HepG2 (cell line): ENCODE results near the gene MSX2. TPM values are rescaled to one million over a fixed set of nuclear protein-coding genes. Genes with fewer than 3 reads are reported as not detected.

ENCODE experiments used
- ATAC-seq: fragments of 200-7000 bp; cut with Tn5 transposase; 3 replicates; pipeline ENCODE4 v1.9.1; 2020; ENCODE audit warnings: mild to moderate bottlenecking, moderate library complexity
- BruUV-seq: library from RNA; stranded (reverse); fragments of 400-500 nt; replicated peaks from 2 replicates; lab custom pipeline; 2021; lab: Mats Ljungman, UMichigan
- CTCF ChIA-PET: fragments of 300-600 bp; formaldehyde crosslinking; extraction: SDS; loops from one replicate; lab custom pipeline; 2021; ENCODE audit warnings: low total read pairs, inconsistent platforms, low intra/inter-chr PET ratio; lab: Yijun Ruan, JAX
- POLR2A ChIA-PET: fragments of 350-600 bp; sonication (Branson Sonifier 250); formaldehyde crosslinking; loops from one replicate; lab custom pipeline; 2020; ENCODE audit warnings: antibody characterized with exemption, inconsistent platforms; lab: Yijun Ruan, JAX
- DNase-seq: peaks from one replicate; pipeline ENCODE4 v3.0.0-alpha.2; 2015; ENCODE audit warnings: low spot score
- FAIRE-seq: peaks from 3 replicates; lab custom pipeline; 2011; peaks lifted over from hg19 to GRCh38; lab: Jason Lieb, UNC
- H2AFZ ChIP-seq: one replicate; pipeline ENCODE4 v1.6.1; 2011; ENCODE audit warnings: low read length, inconsistent platforms
- H3K27ac ChIP-seq: fragments of 300-600 bp; 3 replicates; pipeline ENCODE4 v1.8.0; 2011; ENCODE audit warnings: mixed run types, mild to moderate bottlenecking, mixed read lengths, low read length, inconsistent platforms; ENCODE audit not compliant: insufficient read depth; ENCODE audit errors: extremely low read length
- H3K27me3 ChIP-seq, 2 experiments: fragments of 200-600 bp in 1 of 2; 2 replicates in 1 of 2; 3 replicates in 1 of 2; pipeline versions ENCODE4 v1.6.0 to v1.8.0; 2011; ENCODE audit warnings: low read length in 2 of 2, mild to moderate bottlenecking in 2 of 2, moderate library complexity in 2 of 2, inconsistent platforms in 1 of 2; ENCODE audit not compliant: insufficient read depth in 2 of 2, control insufficient read depth in 1 of 2
- H3K36me3 ChIP-seq, 2 experiments: fragments of 200-600 bp in 1 of 2; replicated peaks in 1 of 2; 2 replicates in 1 of 2; 3 replicates in 1 of 2; pipeline versions ENCODE4 v1.5.1 to v1.8.0; 2011; ENCODE audit warnings: low read length in 2 of 2, inconsistent platforms in 1 of 2; ENCODE audit not compliant: insufficient read depth in 2 of 2, control insufficient read depth in 1 of 2
- H3K4me1 ChIP-seq: 2 replicates; pipeline ENCODE4 v1.5.1; 2012; ENCODE audit warnings: low read length, inconsistent platforms; ENCODE audit not compliant: insufficient read depth
- H3K4me2 ChIP-seq: 2 replicates; pipeline ENCODE4 v1.6.0; 2011; ENCODE audit warnings: low read depth, low read length, inconsistent platforms
- H3K4me3 ChIP-seq, 3 experiments: fragments of 200-600 bp in 1 of 3; sonication (generic), shearing (Covaris generic) in 1 of 3; replicated peaks in 1 of 3; 2 replicates each; pipeline ENCODE4 v1.5.1; 2011 to 2016; ENCODE audit warnings: low read length in 3 of 3, inconsistent platforms in 2 of 3, low read depth in 2 of 3, mild to moderate bottlenecking in 2 of 3, control low read depth in 1 of 3, mixed read lengths in 1 of 3; ENCODE audit not compliant: insufficient read depth in 1 of 3
- H3K79me2 ChIP-seq: one replicate; pipeline ENCODE4 v1.6.1; 2011; ENCODE audit warnings: low read length, inconsistent platforms; ENCODE audit not compliant: insufficient read depth
- H3K9ac ChIP-seq: 2 replicates; pipeline ENCODE4 v1.6.0; 2011; ENCODE audit warnings: mild to moderate bottlenecking, low read depth, low read length, inconsistent platforms; ENCODE audit not compliant: insufficient read depth
- H3K9me3 ChIP-seq: 2 replicates; pipeline ENCODE4 v1.5.1; 2012; ENCODE audit warnings: mild to moderate bottlenecking, low read length
- H4K20me1 ChIP-seq: 2 replicates; pipeline ENCODE4 v1.6.0; 2011; ENCODE audit warnings: inconsistent platforms, mild to moderate bottlenecking, low read length, moderate library complexity; ENCODE audit not compliant: insufficient read depth
- KDM4B ChIP-seq: sonication (generic); formaldehyde crosslinking; IDR thresholded peaks from 2 replicates; pipeline ENCODE4 v1.4.0; 2020; ENCODE audit warnings: missing genetic modification reagents
- WGBS: methylation state at CpG from one replicate; pipeline ENCODE4 v1.1.6; 2017; ENCODE audit warnings: low lambda C conversion rate; 5-methylcytosine and 5-hydroxymethylcytosine counted together
- in situ Hi-C: cut with HindIII; loops from 2 replicates; pipeline ENCODE4 v1.10.0; 2017; ENCODE audit warnings: low pct_unique_long_range_greater_than_20kb; ENCODE audit not compliant: extremely low pct_ligation_motif_present
- intact Hi-C: fragments of 100-400 bp; cut with micrococcal nuclease; formaldehyde crosslinking; loops from one replicate; pipeline ENCODE4 v1.10.0; 2022; ENCODE audit not compliant: unreplicated experiment
- polyA plus RNA-seq, 8 experiments: library from polyadenylated mRNA; depleted of rRNA in 3 of 8; stranded (reverse) in 7 of 8; unstranded in 1 of 8; fragments of >200 nt; fragmentation: Illumina TruSeq in 4 of 8; extraction: Trizol in 4 of 8; gene quantifications; 2 replicates each; pipeline versions ENCODE4 v1.2.1 to v1.2.3, GENCODE V29; 2011 to 2016; ENCODE audit warnings: low read depth in 4 of 8, missing spikeins in 1 of 8, mixed read lengths in 1 of 8; ENCODE audit not compliant: insufficient read depth in 1 of 8
- total RNA-seq, 5 experiments: library from RNA; depleted of rRNA; stranded (reverse); fragments of >200 nt; fragmentation: Illumina TruSeq; extraction: Trizol; gene quantifications; 2 replicates each; pipeline ENCODE4 v1.2.3, GENCODE V29; 2016; ENCODE audit warnings: low read depth in 1 of 5
- TF ChIP-seq, protein P1 (sequence below): IDR thresholded peaks from 2 replicates; pipeline ENCODE4 v1.6.1; 2012; ENCODE audit warnings: low read length, improper control_type of control experiment
- TF ChIP-seq, protein P2 (sequence below): sonication (generic); formaldehyde crosslinking; IDR thresholded peaks from 2 replicates; pipeline ENCODE4 v1.9.0; 2021; ENCODE audit warnings: missing genetic modification reagents, borderline replicate concordance
- TF ChIP-seq, protein P3 (sequence below): fragments of 450-650 bp; IDR thresholded peaks from 2 replicates; pipeline ENCODE4 v1.6.1; 2016

The MSX2 gene
- total and polyA plus RNA-seq, 2 of the 13 experiments (the other 11 are each of a cell fraction or from before 2014, with no cell fraction given) = not detected

DNA sequence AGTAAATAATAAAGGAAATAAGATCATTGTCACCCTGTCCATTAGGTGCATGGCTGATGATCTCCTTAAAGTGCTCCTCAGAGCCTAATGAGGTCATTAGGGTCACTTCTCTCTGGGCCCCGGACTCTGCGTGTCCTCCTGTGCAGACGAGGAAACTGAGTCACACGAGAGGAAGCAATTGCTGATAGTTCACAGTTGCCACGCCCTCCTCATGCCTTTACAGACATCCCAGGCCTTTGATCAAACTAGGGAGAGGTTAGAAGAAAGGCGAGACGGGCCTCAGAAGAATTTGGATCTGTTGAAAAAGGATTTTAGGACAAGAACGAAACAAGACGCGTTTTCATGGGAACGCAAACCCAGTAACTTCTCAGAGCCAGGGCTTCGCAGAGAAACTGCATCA, 32.0 kb upstream of the MSX2 start (continued):
- TF ChIP-seq, protein P1, sequence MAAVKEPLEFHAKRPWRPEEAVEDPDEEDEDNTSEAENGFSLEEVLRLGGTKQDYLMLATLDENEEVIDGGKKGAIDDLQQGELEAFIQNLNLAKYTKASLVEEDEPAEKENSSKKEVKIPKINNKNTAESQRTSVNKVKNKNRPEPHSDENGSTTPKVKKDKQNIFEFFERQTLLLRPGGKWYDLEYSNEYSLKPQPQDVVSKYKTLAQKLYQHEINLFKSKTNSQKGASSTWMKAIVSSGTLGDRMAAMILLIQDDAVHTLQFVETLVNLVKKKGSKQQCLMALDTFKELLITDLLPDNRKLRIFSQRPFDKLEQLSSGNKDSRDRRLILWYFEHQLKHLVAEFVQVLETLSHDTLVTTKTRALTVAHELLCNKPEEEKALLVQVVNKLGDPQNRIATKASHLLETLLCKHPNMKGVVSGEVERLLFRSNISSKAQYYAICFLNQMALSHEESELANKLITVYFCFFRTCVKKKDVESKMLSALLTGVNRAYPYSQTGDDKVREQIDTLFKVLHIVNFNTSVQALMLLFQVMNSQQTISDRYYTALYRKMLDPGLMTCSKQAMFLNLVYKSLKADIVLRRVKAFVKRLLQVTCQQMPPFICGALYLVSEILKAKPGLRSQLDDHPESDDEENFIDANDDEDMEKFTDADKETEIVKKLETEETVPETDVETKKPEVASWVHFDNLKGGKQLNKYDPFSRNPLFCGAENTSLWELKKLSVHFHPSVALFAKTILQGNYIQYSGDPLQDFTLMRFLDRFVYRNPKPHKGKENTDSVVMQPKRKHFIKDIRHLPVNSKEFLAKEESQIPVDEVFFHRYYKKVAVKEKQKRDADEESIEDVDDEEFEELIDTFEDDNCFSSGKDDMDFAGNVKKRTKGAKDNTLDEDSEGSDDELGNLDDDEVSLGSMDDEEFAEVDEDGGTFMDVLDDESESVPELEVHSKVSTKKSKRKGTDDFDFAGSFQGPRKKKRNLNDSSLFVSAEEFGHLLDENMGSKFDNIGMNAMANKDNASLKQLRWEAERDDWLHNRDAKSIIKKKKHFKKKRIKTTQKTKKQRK = no peak
- TF ChIP-seq KDM4B = no peak

DNA sequence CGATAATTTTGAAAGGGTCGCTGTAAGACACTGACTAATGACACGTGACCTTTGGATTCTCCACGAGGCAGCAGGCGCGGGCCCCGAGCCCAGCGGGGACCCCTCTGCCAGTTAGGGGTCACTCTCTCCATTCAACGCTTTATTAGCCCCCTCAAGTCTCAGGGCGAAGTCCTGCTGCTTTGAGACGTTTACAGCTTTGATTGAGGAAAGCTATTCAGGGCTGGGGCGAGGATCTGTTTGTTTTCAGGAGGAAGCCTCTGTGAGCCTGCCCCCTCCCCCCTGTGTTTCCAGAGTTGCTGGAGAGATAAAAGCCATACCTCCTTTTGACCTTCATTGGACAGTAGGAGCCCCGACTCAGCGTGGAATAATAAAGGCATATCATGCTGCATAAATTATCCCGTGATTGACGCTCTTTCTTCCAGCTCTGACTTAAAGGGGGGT, 31.4 kb upstream of the MSX2 start:
- no peaks in the 10 kb centered on the region for H4K20me1 ChIP-seq
- H3K4me2 ChIP-seq = peak overlapping the region; percentile 27; the same call in 1 of the 2 replicates
- intact Hi-C loops = no loop called here
- BruUV-seq = no TSS peak
- DNase-seq = no peak
- H3K27ac ChIP-seq = no peak overlapping the region
- H3K27me3 ChIP-seq = peaks cover 0 to 35% of the 10 kb centered on the region in 2 experiments
- TF ChIP-seq, protein P2, sequence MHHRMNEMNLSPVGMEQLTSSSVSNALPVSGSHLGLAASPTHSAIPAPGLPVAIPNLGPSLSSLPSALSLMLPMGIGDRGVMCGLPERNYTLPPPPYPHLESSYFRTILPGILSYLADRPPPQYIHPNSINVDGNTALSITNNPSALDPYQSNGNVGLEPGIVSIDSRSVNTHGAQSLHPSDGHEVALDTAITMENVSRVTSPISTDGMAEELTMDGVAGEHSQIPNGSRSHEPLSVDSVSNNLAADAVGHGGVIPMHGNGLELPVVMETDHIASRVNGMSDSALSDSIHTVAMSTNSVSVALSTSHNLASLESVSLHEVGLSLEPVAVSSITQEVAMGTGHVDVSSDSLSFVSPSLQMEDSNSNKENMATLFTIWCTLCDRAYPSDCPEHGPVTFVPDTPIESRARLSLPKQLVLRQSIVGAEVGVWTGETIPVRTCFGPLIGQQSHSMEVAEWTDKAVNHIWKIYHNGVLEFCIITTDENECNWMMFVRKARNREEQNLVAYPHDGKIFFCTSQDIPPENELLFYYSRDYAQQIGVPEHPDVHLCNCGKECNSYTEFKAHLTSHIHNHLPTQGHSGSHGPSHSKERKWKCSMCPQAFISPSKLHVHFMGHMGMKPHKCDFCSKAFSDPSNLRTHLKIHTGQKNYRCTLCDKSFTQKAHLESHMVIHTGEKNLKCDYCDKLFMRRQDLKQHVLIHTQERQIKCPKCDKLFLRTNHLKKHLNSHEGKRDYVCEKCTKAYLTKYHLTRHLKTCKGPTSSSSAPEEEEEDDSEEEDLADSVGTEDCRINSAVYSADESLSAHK = no peak
- TF ChIP-seq, protein P3, sequence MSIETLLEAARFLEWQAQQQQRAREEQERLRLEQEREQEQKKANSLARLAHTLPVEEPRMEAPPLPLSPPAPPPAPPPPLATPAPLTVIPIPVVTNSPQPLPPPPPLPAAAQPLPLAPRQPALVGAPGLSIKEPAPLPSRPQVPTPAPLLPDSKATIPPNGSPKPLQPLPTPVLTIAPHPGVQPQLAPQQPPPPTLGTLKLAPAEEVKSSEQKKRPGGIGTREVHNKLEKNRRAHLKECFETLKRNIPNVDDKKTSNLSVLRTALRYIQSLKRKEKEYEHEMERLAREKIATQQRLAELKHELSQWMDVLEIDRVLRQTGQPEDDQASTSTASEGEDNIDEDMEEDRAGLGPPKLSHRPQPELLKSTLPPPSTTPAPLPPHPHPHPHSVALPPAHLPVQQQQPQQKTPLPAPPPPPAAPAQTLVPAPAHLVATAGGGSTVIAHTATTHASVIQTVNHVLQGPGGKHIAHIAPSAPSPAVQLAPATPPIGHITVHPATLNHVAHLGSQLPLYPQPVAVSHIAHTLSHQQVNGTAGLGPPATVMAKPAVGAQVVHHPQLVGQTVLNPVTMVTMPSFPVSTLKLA = peak; percentile 80
- TF ChIP-seq, all 625 proteins: peak for 1
- no peak overlapping the region for H3K9ac ChIP-seq
- H2AFZ ChIP-seq = no peak overlapping the region
- no peaks in the 10 kb centered on the region for H3K79me2 ChIP-seq
- 2% methylated on average over 7 of the region's 16 CpGs for WGBS
- H3K4me3 ChIP-seq = no peak overlapping the region
- no peak for FAIRE-seq
- ChIA-PET POLR2A (interaction anchor here (0.7 kb wide), 1 partner anchor 318 kb away, joined by 3 read pairs; no protein-coding TSS in a partner anchor), CTCF (no interaction called here)
- in situ Hi-C loops = no loop called here
- H3K36me3 ChIP-seq = no peaks in the 10 kb centered on the region
- H3K4me1 ChIP-seq = peaks cover 27% of the 10 kb centered on the region
- ATAC-seq = peak; percentile 53; the same call in 2 of the 3 replicates
- H3K9me3 ChIP-seq = no peaks in the 10 kb centered on the region
